Cardiac muscle cell (in vitro differentiated cells and primary cell): ENCODE measurements around the gene ATRAID. TPM values are rescaled to one million over a fixed set of nuclear protein-coding genes. Genes with fewer than 3 reads are reported as not detected.

Source experiments
- DNase-seq, 2 donors: peaks; one replicate each; pipeline versions ENCODE4 v3.0.0 to v3.0.0-alpha.2; 2010 to 2017; ENCODE audit warnings: low read depth in 1 of 2, low spot score in 1 of 2
- H3K27ac ChIP-seq: fragments of 200-600 bp; sonication (generic); 2 replicates; pipeline ENCODE4 v1.5.1; 2016
- H3K27me3 ChIP-seq: fragments of 200-600 bp; sonication (generic); 2 replicates; pipeline ENCODE4 v1.6.0; 2016; ENCODE audit warnings: control low read depth
- H3K36me3 ChIP-seq: fragments of 200-600 bp; sonication (generic); 2 replicates; pipeline ENCODE4 v1.5.1; 2016; ENCODE audit warnings: control low read depth
- H3K4me1 ChIP-seq: fragments of 200-600 bp; sonication (generic); 2 replicates; pipeline ENCODE4 v1.8.1; 2017; ENCODE audit warnings: low read depth, mild to moderate bottlenecking, mixed run types
- H3K4me3 ChIP-seq: fragments of 200-600 bp; sonication (generic); 2 replicates; pipeline ENCODE4 v1.5.1; 2016; ENCODE audit warnings: mild to moderate bottlenecking
- H3K9me3 ChIP-seq: fragments of 200-600 bp; sonication (generic); 2 replicates; pipeline ENCODE4 v1.5.1; 2017; ENCODE audit warnings: low read depth, mild to moderate bottlenecking, control low read depth
- CTCF ChIP-seq: IDR thresholded peaks from 2 replicates; pipeline ENCODE4 v1.5.1; 2012; ENCODE audit warnings: low read depth, mild to moderate bottlenecking, low read length
- polyA plus RNA-seq: library from polyadenylated mRNA; unstranded; fragments of >200 nt; fragmentation: Nextera tagmentation; extraction: Ambion mirVana; gene quantifications from 2 replicates; pipeline ENCODE4 v1.2.1, GENCODE V29; 2016
- total RNA-seq: library from RNA; depleted of rRNA; stranded (reverse); fragments of >200 nt; gene quantifications from 2 replicates; pipeline ENCODE4 v1.2.3, GENCODE V29; 2016

Gene ATRAID
- total and polyA plus RNA-seq, 2 experiments from 2014 or later, result 177 to 290 TPM

- no peak overlapping the region for H3K27ac ChIP-seq
- H3K4me3 ChIP-seq, result no peak overlapping the region
- no peak for TF ChIP-seq CTCF
- H3K27me3 ChIP-seq, result no peaks in the 10 kb centered on the region
- H3K4me1 ChIP-seq, result peaks cover 10% of the 10 kb centered on the region
- no peaks in the 10 kb centered on the region for H3K9me3 ChIP-seq
- no peak for DNase-seq
- no peaks in the 10 kb centered on the region for H3K36me3 ChIP-seq
Observed at GRCh38 chr2:27214941-27215340, 3.1 kb downstream of the ATRAID start.

GRCh38 chr2:27216416-27217137, 4.7 kb downstream of the ATRAID start:
- no peak for DNase-seq
- Histone ChIP-seq H3K9me3 (no peaks in the 10 kb centered on the region), H3K27me3 (no peaks in the 10 kb centered on the region), H3K36me3 (no peaks in the 10 kb centered on the region), H3K4me1 (peaks cover 6% of the 10 kb centered on the region), H3K4me3 (peak overlapping the region; percentile 42), H3K27ac (no peak overlapping the region)
- no peak for TF ChIP-seq CTCF

DNA sequence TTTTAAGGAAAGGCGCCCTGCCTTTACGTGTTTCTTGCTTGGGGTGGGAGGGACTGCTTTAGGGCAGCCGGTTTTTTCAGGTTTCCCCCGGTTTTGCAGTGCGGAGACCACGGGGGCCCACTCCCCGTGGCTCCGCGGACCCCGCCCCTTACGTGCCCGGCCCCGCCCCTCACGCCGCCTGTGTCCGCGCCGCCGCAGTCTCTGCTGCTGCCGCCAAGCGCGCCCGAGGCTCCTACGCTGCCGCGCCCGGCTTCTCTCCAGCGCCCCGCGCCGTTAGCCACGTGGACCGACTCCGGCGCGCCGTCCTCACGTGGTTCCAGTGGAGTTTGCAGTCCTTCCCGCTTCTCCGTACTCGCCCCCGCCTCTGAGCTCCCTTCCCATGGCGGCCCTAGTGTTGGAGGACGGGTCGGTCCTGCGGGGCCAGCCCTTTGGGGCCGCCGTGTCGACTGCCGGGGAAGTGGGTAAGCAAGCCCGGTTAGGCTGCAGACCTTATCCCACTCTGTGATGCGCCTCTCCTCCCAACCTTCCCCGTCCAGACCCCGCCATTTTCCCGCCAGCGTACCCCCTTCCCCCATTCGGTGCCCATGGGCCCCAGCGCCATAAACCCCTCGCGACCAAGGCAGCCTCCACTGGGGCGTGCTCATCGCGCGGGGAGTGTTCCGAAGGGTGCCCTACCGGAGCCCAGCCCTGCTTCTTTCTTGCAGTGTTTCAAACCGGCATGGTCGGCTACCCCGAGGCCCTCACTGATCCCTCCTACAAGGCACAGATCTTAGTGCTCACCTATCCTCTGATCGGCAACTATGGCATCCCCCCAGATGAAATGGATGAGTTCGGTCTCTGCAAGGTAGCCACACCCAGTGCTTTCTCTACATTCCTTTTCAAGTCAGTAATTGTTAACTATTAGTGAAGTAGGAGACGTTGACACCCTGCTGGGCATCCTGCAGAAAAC, 5.6 kb downstream of the ATRAID start, which contains the start of gene CAD:
Gene CAD, plus strand, starts transcription at position 197 of the 949 bp plus-strand sequence. Its CDS starts 183 bp downstream, at position 380.
- Histone ChIP-seq H3K36me3 (peaks cover 6% of the 10 kb centered on the region), H3K27me3 (no peaks in the 10 kb centered on the region)

GRCh38 chr2:27218614-27219013, 6.8 kb downstream of the ATRAID start:
- no peaks in the 10 kb centered on the region for H3K9me3 ChIP-seq
- no peaks in the 10 kb centered on the region for H3K4me1 ChIP-seq
- H3K36me3 ChIP-seq, result peaks cover 8% of the 10 kb centered on the region
- H3K27ac ChIP-seq, result no peak overlapping the region
- DNase-seq, result no peak
- no peak overlapping the region for H3K4me3 ChIP-seq
- no peaks in the 10 kb centered on the region for H3K27me3 ChIP-seq
- no peak for TF ChIP-seq CTCF

More for the DNA sequence above, 5.6 kb downstream of the ATRAID start, which contains the start of gene CAD:
- peak; percentile 89 to 93 for DNase-seq
- no peaks in the 10 kb centered on the region for H3K9me3 ChIP-seq
- H3K4me1 ChIP-seq, result peaks cover 6% of the 10 kb centered on the region
- peak within 1 kb of the TSS; percentile 42 for H3K4me3 ChIP-seq
- no peak within 1 kb of the TSS for H3K27ac ChIP-seq
- peak; percentile 21 for TF ChIP-seq CTCF

DNA sequence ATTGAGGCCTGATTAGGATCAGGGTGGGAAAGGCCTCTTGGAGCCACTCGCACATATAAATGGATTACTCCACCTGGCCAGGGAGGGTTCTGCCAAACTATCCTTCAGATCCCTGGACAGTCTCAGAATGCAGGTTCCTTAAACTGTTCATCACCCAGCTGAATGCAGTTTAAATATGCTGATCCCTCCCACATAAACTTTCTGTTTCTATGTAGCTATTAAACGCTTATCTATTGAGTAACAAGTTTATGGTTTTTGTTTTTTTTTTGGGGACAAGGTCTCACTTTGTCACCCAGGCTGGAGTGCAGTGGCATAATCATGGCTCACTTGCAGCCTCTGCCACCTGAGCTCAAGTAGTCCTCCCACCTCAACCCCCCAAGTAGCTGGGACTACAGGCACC, 7.2 kb downstream of the ATRAID start:
- DNase-seq, result no peak
- no peak for TF ChIP-seq CTCF
- Histone ChIP-seq H3K4me1 (no peaks in the 10 kb centered on the region), H3K36me3 (peaks cover 13% of the 10 kb centered on the region), H3K27me3 (no peaks in the 10 kb centered on the region), H3K4me3 (no peak overlapping the region), H3K27ac (no peak overlapping the region), H3K9me3 (no peaks in the 10 kb centered on the region)
